Thoracic aorta (tissue), 2 donors: ENCODE data around the gene HOXA10. TPM values are rescaled to one million over a fixed set of nuclear protein-coding genes. Genes with fewer than 3 reads are reported as not detected.

ENCODE experiments used
- ATAC-seq: fragments of 150-250 bp; one replicate; pipeline ENCODE4 v1.8.0; 2017; ENCODE audit warnings: low read depth; ENCODE audit not compliant: insufficient number of reproducible peaks, low FRiP score
- DNase-seq: peaks from one replicate; pipeline ENCODE4 v3.0.0-alpha.2; 2020; ENCODE audit warnings: low spot score
- H3K27ac ChIP-seq, 2 donors: fragments of 200-600 bp; sonication (generic); 1 replicate in 1 of 2; 2 replicates in 1 of 2; pipeline ENCODE4 v1.5.1; 2016; ENCODE audit warnings: mild to moderate bottlenecking in 2 of 2, moderate library complexity in 2 of 2
- H3K27me3 ChIP-seq: fragments of 200-600 bp; sonication (generic); replicated peaks from 2 replicates; pipeline ENCODE4 v1.6.0; 2016; ENCODE audit warnings: mild to moderate bottlenecking; ENCODE audit not compliant: insufficient read depth
- H3K36me3 ChIP-seq: fragments of 200-600 bp; sonication (generic); one replicate; pipeline ENCODE4 v1.5.1; 2016
- H3K4me1 ChIP-seq, 2 donors: fragments of 200-600 bp; sonication (generic); 1 replicate in 1 of 2; 2 replicates in 1 of 2; pipeline versions ENCODE4 v1.5.1 to v1.6.0; 2016; ENCODE audit warnings: low read depth in 2 of 2, mild to moderate bottlenecking in 1 of 2; ENCODE audit not compliant: control insufficient read depth in 1 of 2
- H3K4me3 ChIP-seq: fragments of 200-600 bp; sonication (generic); 2 replicates; pipeline ENCODE4 v1.5.1; 2016; ENCODE audit warnings: mild to moderate bottlenecking
- H3K9me3 ChIP-seq: fragments of 200-600 bp; sonication (generic); 2 replicates; pipeline ENCODE4 v1.5.1; 2016
- total RNA-seq, 2 donors: library from RNA; depleted of rRNA; stranded (reverse); fragments of >200 nt; gene quantifications; one replicate each; pipeline versions ENCODE4 v1.1.0 to v1.2.3, GENCODE V29; 2016
- TF ChIP-seq, protein P1 (sequence below): fragments of 200-600 bp; sonication (generic); IDR thresholded peaks from one replicate; pipeline ENCODE4 v1.5.1; 2019; ENCODE audit warnings: antibody characterized with exemption

The HOXA10 gene
- total RNA-seq, 2 donors from 2014 or later: 0.81 TPM; not detected in 1

DNA sequence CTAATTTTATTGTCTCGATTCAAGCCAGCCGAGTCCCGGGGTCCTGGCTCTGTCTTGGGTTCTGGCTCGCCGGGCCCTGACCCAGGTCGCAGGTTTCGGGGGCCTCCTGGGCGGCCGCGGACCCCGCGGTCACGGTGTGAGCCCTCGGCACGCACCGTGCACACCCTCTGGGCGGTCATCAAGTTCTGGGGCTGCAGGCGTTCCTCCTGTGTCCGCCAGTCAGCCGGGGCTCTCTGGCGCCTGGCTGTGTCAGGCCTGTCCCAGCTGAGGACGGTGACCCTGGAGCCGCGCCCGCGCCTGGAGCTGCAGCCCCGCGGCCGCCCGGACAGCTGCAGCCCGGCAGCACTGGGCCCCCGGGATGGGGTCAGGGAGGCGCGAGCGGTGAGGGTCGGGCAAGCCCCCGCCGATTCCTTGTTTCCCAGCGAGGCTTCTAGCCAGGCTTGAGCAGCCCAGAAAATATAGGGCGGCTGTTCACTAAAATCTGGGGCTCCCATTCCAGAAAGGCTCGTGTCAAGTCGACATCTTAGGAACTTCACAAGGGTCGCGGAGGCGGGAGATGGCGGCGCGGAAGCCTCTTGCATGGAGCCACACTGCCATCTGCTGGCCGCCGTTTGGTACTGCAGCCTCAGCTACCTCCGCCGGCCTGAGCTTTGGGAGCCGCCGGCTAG is 13.4 kb downstream of the HOXA10 start:
- no peaks in the 10 kb centered on the region for H3K9me3 ChIP-seq
- no peaks in the 10 kb centered on the region for H3K36me3 ChIP-seq
- DNase-seq (peak; percentile 54), ATAC-seq (peak; percentile 7)
- H3K27me3 ChIP-seq: peaks cover 4% of the 10 kb centered on the region
- peaks cover 11 to 26% of the 10 kb centered on the region in 2 donors for H3K4me1 ChIP-seq
- no peak overlapping the region for H3K27ac ChIP-seq
- TF ChIP-seq, protein P1, sequence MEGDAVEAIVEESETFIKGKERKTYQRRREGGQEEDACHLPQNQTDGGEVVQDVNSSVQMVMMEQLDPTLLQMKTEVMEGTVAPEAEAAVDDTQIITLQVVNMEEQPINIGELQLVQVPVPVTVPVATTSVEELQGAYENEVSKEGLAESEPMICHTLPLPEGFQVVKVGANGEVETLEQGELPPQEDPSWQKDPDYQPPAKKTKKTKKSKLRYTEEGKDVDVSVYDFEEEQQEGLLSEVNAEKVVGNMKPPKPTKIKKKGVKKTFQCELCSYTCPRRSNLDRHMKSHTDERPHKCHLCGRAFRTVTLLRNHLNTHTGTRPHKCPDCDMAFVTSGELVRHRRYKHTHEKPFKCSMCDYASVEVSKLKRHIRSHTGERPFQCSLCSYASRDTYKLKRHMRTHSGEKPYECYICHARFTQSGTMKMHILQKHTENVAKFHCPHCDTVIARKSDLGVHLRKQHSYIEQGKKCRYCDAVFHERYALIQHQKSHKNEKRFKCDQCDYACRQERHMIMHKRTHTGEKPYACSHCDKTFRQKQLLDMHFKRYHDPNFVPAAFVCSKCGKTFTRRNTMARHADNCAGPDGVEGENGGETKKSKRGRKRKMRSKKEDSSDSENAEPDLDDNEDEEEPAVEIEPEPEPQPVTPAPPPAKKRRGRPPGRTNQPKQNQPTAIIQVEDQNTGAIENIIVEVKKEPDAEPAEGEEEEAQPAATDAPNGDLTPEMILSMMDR: no peak
- H3K4me3 ChIP-seq: peak overlapping the region; percentile 78

DNA sequence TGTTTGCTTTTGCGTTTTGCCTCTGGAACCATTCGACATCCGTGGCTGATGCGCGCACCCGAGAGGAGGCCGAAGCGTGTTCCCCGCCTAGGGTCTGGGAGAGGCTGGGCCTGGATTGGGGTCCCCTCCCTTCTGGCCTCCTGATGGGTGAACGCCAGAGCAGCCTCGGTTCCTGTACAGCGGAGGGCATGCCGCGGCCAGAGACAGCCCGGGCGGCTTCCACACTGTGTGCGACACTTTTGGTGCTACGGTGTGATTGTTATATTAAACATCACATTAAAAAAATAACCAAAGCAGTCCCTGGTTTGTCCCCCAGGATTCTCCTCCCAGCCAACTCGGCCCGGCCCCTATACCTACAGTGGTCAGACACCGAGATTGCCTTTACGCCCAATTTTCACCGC is 14.0 kb downstream of the HOXA10 start:
- H3K4me1 ChIP-seq: peaks cover 10 to 26% of the 10 kb centered on the region in 2 donors
- H3K4me3 ChIP-seq: peak overlapping the region; percentile 78
- H3K27me3 ChIP-seq: no peaks in the 10 kb centered on the region
- H3K9me3 ChIP-seq: no peaks in the 10 kb centered on the region
- no peaks in the 10 kb centered on the region for H3K36me3 ChIP-seq
- TF ChIP-seq, protein P1: no peak
- DNase-seq (no peak), ATAC-seq (no peak)
- no peak overlapping the region for H3K27ac ChIP-seq

DNA sequence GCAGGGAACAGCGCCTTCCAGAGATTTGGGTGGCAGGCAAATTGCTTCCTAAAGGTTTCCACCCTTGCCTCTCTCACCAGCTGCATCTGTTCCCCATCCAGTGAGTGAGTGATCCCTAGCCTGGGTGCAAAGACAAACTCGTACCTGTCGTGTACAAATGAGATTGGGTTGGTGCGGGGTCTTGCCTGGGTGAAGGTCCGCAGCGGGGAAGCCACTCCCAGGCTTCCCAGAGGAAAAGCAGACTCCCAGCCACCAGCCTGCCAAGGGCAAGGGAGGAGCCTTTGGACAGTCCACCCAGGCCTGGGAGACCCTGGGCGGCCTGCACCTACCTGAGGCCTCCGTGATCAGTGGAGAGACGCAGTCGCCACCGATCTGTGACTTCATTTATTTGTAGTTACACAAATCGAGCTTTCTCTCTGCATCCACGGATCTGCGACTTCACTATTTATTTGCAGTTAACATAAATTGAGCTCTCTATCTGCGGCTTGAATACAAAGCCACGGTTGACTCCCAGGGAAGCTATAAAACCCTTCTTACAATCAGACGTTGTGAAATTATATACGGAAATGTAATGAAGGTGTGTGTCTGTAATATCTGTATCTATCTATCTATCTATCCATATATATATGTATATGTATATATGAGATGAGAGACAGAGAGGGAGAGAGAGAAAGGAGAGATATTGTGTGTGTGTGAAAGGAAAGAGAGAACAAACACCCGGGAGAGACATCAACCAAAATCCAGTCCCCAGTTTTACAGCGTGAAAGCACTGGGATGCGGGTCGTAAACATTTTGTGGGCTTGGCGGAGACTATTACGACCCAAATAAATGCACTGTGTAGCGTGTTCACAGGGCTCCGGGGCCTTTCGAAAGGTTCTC is 14.6 kb downstream of the HOXA10 start:
- Histone ChIP-seq H3K4me3 (peak overlapping the region; percentile 78), H3K27me3 (no peaks in the 10 kb centered on the region), H3K27ac (no peak overlapping the region), H3K9me3 (no peaks in the 10 kb centered on the region), H3K4me1 (peaks cover 13 to 24% of the 10 kb centered on the region in 2 donors), H3K36me3 (no peaks in the 10 kb centered on the region)
- no peak for DNase-seq
- TF ChIP-seq, protein P1: no peak
- no peak for ATAC-seq

DNA sequence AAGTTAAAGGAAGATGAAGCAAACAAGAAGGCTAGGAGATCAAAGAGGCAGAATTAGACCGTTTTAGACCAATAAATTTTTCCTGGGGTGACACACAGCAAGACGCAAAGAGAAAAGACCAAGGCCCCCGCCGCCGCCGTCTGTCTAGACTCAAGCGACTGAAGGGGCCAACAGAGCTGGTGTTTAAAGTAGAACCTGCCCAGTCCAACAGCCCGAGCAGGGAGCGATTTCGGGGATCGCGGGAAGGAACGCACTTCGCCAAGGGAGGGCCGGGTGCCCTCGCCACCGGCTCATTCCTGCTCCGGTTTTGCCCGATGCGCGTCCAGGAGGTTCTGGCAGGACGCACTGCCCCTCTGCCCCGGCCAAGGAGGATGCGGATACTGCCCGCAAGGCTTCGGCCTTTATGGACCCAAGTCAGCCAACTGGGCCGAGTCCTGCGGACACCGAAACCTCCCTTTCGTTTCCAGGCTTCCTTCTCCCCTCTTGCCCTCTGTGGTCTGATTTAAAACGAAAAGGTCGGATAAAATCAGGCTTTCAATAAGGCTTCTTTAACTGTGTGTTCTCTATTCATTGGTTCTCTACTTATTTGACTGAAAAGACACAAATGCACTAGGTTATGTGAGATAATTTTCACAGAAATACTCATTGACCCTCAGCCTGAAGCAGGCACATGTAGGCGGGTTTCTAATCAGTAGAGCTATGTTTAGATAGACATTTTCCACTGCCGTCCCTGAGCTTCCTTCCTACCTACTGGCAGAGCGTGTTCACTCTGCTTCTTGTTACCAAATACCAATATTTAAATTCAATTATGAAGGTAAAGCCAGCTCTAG is 15.5 kb downstream of the HOXA10 start:
- no peak overlapping the region for H3K27ac ChIP-seq
- no peak for DNase-seq
- ATAC-seq: no peak
- no peaks in the 10 kb centered on the region for H3K36me3 ChIP-seq
- H3K4me1 ChIP-seq: peaks cover 13 to 24% of the 10 kb centered on the region in 2 donors
- H3K9me3 ChIP-seq: no peaks in the 10 kb centered on the region
- H3K4me3 ChIP-seq: no peak overlapping the region
- TF ChIP-seq, protein P1: no peak
- no peaks in the 10 kb centered on the region for H3K27me3 ChIP-seq
